Superior temporal gyrus (tissue), 1 donor: Measurements from ENCODE around the gene PLEKHG1.

ENCODE experiments used
- DNase-seq: peaks from one replicate; pipeline ENCODE4 v3.0.0-alpha.2; 2016; ENCODE audit errors: extremely low spot score

PLEKHG1 gene

GRCh38 chr6:150639823-150640331 lies 40.2 kb downstream of the PLEKHG1 start:
- no peak for DNase-seq

- DNase-seq: no peak
These were observed 41.0 kb downstream of the PLEKHG1 start for GRCh38 chr6:150640556-150641209.

GRCh38 chr6:150641398-150642139 lies 41.9 kb downstream of the PLEKHG1 start:
- DNase-seq: no peak

GRCh38 chr6:150646228-150646627 lies 46.5 kb downstream of the PLEKHG1 start:
- DNase-seq: no peak

GRCh38 chr6:150647051-150647450 lies 47.4 kb downstream of the PLEKHG1 start:
- no peak for DNase-seq
